Bronchial epithelial cell (primary cell): ENCODE data around the gene ZDHHC11B. TPM values are rescaled to one million over a fixed set of nuclear protein-coding genes. Genes with fewer than 3 reads are reported as not detected.

Experiments
- DNase-seq: peaks from one replicate; pipeline ENCODE4 v3.0.0-alpha.2; 2010; ENCODE audit warnings: low read depth
- FAIRE-seq: peaks from 2 replicates; lab custom pipeline; 2011; peaks lifted over from hg19 to GRCh38; lab: Jason Lieb, UNC
- H3K27me3 ChIP-seq: 2 replicates; pipeline ENCODE4 v1.5.1; 2011; ENCODE audit warnings: low read length; ENCODE audit not compliant: control insufficient read depth, insufficient read depth
- H3K36me3 ChIP-seq: 2 replicates; pipeline ENCODE4 v1.5.1; 2011; ENCODE audit warnings: low read length; ENCODE audit not compliant: control insufficient read depth, insufficient read depth
- H3K4me3 ChIP-seq: 2 replicates; pipeline ENCODE4 v1.5.1; 2011; ENCODE audit warnings: mild to moderate bottlenecking, low read depth, low read length, control low read depth
- CTCF ChIP-seq: IDR thresholded peaks from 2 replicates; pipeline ENCODE4 v1.5.1; 2011; ENCODE audit warnings: mild to moderate bottlenecking, moderate library complexity, low read length, control low read depth, inconsistent platforms; ENCODE audit not compliant: insufficient read depth, severe bottlenecking
- total RNA-seq: library from RNA; depleted of rRNA; stranded (reverse); fragments of >200 nt; gene quantifications from 2 replicates; pipeline ENCODE4 v1.2.1, GENCODE V29; 2014

Gene ZDHHC11B
- total RNA-seq, 1 donor from 2014 or later: under 0.01 TPM

DNA sequence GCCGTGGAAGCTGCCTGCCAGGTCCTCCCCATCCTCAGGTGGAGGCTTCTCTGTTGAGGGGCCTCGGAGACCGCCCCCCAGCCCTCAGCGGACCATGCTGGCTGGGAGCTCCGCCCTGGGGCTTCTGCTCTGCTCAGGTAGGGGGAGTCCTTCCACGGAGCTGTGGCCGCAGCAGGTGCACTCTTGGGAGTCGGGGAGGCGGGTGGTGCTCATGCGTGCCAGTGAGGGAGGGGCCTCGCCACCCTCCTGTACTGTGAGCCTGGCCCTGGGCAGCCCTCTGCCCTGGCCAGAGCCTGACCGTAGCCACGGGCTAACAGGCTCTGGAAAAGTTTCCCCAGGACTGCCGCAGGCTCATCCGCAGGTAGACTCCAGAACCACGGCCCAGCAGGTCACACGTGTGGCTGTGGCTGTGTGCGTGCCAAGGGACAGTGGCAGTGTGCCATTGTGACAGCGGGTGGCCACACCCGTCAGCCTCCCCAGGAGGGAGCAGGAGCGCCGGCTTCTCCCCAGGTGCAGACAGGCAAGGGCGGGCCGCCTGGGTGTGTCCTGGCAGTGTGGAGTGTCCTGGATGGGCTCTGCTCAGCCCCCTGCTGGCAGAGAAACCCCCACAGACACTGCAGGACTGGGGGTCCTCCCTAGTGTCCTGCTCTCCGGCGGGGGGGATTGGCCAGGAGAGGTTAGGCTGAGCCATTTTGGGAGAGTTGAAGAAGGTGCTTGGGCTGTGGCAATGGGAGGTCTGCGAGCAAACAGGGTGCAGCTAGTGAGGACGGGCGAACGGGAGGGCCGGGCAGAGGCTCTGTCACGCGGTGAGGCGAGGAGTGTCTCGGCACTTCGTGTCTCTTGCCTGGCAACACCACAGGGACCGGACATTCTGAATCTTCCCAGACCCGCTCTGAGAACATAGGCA lies 120.8 kb downstream of the ZDHHC11B start:
- no peaks in the 10 kb centered on the region for H3K27me3 ChIP-seq
- H3K4me3 ChIP-seq: no peak overlapping the region
- no peak for DNase-seq
- TF ChIP-seq CTCF: no peak
- no peak for FAIRE-seq
- H3K36me3 ChIP-seq: peaks cover 8% of the 10 kb centered on the region

- H3K27me3 ChIP-seq: no peaks in the 10 kb centered on the region
- peaks cover 10% of the 10 kb centered on the region for H3K36me3 ChIP-seq
- H3K4me3 ChIP-seq: no peak overlapping the region
- no peak for TF ChIP-seq CTCF
- DNase-seq: no peak
- FAIRE-seq: no peak
Measured at GRCh38 chr5:662751-663435, 121.6 kb downstream of the ZDHHC11B start.

DNA sequence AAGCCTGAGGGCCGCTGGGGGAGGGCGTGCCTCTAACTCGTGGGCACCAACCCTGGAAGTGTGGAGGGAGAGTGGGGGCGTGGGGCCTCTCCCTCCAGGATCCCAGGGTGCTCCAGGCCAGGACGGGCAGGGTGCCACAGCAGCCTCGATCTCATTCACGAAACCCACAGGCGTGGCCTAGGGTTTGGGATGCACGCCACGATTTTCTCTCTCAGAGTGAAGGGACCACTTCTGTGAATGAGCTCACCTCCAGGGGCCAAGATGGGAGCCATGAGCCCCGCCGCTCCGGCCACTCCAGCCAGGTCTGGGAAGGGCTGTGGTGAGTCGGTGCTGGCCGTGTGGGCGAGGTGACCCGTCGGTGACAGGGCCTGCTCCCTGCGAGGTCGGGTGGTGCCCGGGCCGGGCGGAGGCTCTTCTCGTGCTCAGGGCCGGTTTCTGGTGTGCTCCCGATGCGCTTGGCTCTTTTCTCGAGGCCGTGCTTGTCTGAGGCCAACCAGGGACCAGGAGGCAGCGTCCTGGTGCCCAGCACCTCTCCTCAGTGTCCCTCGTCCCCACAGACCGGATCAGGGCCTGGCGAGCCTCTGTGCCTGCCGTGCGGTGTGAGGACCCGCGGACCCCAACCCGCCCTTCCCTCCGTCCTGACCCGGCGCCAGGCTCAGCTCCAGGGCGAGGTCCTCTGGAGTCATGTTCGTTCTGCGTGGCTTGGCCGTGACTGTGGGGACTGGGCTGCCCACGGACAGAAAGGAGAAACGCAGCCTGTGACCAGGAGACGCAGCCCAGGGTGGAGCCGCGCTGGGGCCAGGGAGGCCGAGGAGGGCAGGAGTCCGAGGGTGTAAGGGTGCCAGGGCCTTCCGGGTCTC lies 122.4 kb downstream of the ZDHHC11B start:
- DNase-seq: no peak
- Histone ChIP-seq H3K4me3 (no peak overlapping the region), H3K27me3 (no peaks in the 10 kb centered on the region), H3K36me3 (peaks cover 10% of the 10 kb centered on the region)
- FAIRE-seq: no peak
- TF ChIP-seq CTCF: no peak

- no peak for TF ChIP-seq CTCF
- peaks cover 10% of the 10 kb centered on the region for H3K36me3 ChIP-seq
- FAIRE-seq (no peak), DNase-seq (no peak)
- no peaks in the 10 kb centered on the region for H3K27me3 ChIP-seq
- no peak overlapping the region for H3K4me3 ChIP-seq
Measured at GRCh38 chr5:660491-661030, 124.0 kb downstream of the ZDHHC11B start.

Other genes starting within 250 kb of the ZDHHC11B start
- gene CEP72, start 172.4 kb downstream of the ZDHHC11B start, total RNA-seq: 4.2 and 6.8 TPM in 2 replicates
- gene TPPP, start 91.4 kb downstream of the ZDHHC11B start, total RNA-seq: 1.6 and 2.4 TPM in 2 replicates
- 0.53 and 1.4 TPM in 2 replicates for gene ZDHHC11, start 66.3 kb upstream of the ZDHHC11B start, total RNA-seq
- 36.1 TPM in 2 replicates for gene BRD9, start 108.1 kb upstream of the ZDHHC11B start, total RNA-seq
- 0.77 and 1.8 TPM in 2 replicates for gene TRIP13, start 108.2 kb upstream of the ZDHHC11B start, total RNA-seq
- gene NKD2, start 224.1 kb upstream of the ZDHHC11B start, total RNA-seq: 0.26 and 0.51 TPM in 2 replicates